ENCODE data around the gene CKS1B.
A peak's percentile ranks its signal among the peaks of the same experiment; 100 is the strongest.

- TF ChIP-seq YY1 (IDR thresholded peaks at IDR 0.05) (peak; percentile 59), CTCF (IDR thresholded peaks at IDR 0.05; ENCODE audit: low read depth, low read length, missing input control) (peak; percentile 95), ZBTB33 (IDR thresholded peaks at IDR 0.05) (no peak), RAD21 (IDR thresholded peaks at IDR 0.05) (peak; percentile 79 to 87)
Measured at GRCh38 chr1:155017041-155017945, 42.8 kb downstream of the CKS1B start.
